Measurements from ENCODE around the gene MARCO. TPM values are rescaled to one million over a fixed set of nuclear protein-coding genes. Genes with fewer than 3 reads are reported as not detected.

Gene MARCO
- polyA plus RNA-seq, 1 donor from 2014 or later: not detected

- Histone ChIP-seq H3K27me3 (ENCODE audit: insufficient read depth, low read depth, low read length) (no peaks in the 10 kb centered on the region), H3K9ac (ENCODE audit: low read length) (no peak overlapping the region), H3K27ac (ENCODE audit: low read length) (no peak overlapping the region), H3K9me3 (ENCODE audit: low read length) (no peaks in the 10 kb centered on the region), H4K20me1 (ENCODE audit: insufficient read depth) (no peaks in the 10 kb centered on the region), H2AFZ (ENCODE audit: low read depth, low read length) (no peak overlapping the region), H3K4me2 (ENCODE audit: low read length) (no peak overlapping the region), H3K4me3 (ENCODE audit: low read length) (no peak overlapping the region), H3K79me2 (replicated peaks; ENCODE audit: insufficient read depth, low read length) (no peaks in the 10 kb centered on the region), H3K36me3 (ENCODE audit: insufficient read depth, low read length) (no peaks in the 10 kb centered on the region), H3K9me2 (ENCODE audit: insufficient read depth, low read length) (no peaks in the 10 kb centered on the region), H3F3A (ENCODE audit: insufficient read depth, low read length, poor library complexity, severe bottlenecking) (no peaks in the 10 kb centered on the region)
- TF ChIP-seq EP300 (conservative IDR thresholded peaks at IDR 0.05; ENCODE audit: poor library complexity, severe bottlenecking) (no peak), EZH2 (IDR thresholded peaks at IDR 0.05; ENCODE audit: borderline replicate concordance, insufficient read depth, low read length, poor library complexity, severe bottlenecking) (no peak), RAD21 (conservative IDR thresholded peaks at IDR 0.05) (no peak), REST (IDR thresholded peaks at IDR 0.05; ENCODE audit: borderline replicate concordance) (no peak), CTCF (IDR thresholded peaks at IDR 0.05; ENCODE audit: poor library complexity, severe bottlenecking) (no peak), SMC3 (conservative IDR thresholded peaks at IDR 0.05; ENCODE audit: poor library complexity) (no peak), POLR2AphosphoS5 (IDR thresholded peaks at IDR 0.05) (no peak), TAF1 (IDR thresholded peaks at IDR 0.05; ENCODE audit: low read depth) (no peak), MXI1 (conservative IDR thresholded peaks at IDR 0.05; ENCODE audit: poor library complexity, severe bottlenecking) (no peak)
These were observed 38.0 kb downstream of the MARCO start for GRCh38 chr2:118980022-118980421.

GRCh38 chr2:118980573-118980972 lies 38.6 kb downstream of the MARCO start:
- Histone ChIP-seq H4K20me1 (ENCODE audit: insufficient read depth) (no peaks in the 10 kb centered on the region), H3K9me3 (ENCODE audit: low read length) (no peaks in the 10 kb centered on the region), H3K36me3 (ENCODE audit: insufficient read depth, low read length) (no peaks in the 10 kb centered on the region), H3F3A (ENCODE audit: insufficient read depth, low read length, poor library complexity, severe bottlenecking) (no peaks in the 10 kb centered on the region), H2AFZ (ENCODE audit: low read depth, low read length) (no peak overlapping the region), H3K79me2 (replicated peaks; ENCODE audit: insufficient read depth, low read length) (no peaks in the 10 kb centered on the region), H3K4me3 (ENCODE audit: low read length) (no peak overlapping the region), H3K9ac (ENCODE audit: low read length) (no peak overlapping the region), H3K9me2 (ENCODE audit: insufficient read depth, low read length) (no peaks in the 10 kb centered on the region), H3K27me3 (ENCODE audit: insufficient read depth, low read depth, low read length) (no peaks in the 10 kb centered on the region), H3K27ac (ENCODE audit: low read length) (no peak overlapping the region), H3K4me2 (ENCODE audit: low read length) (no peak overlapping the region)
- TF ChIP-seq EP300 (conservative IDR thresholded peaks at IDR 0.05; ENCODE audit: poor library complexity, severe bottlenecking) (no peak), RAD21 (conservative IDR thresholded peaks at IDR 0.05) (no peak), POLR2AphosphoS5 (IDR thresholded peaks at IDR 0.05) (no peak)

- Histone ChIP-seq H2AFZ (ENCODE audit: low read depth, low read length) (no peak overlapping the region), H3K9me3 (ENCODE audit: low read length) (no peaks in the 10 kb centered on the region), H3K36me3 (ENCODE audit: insufficient read depth, low read length) (no peaks in the 10 kb centered on the region), H3K79me2 (replicated peaks; ENCODE audit: insufficient read depth, low read length) (no peaks in the 10 kb centered on the region), H3K9ac (ENCODE audit: low read length) (no peak overlapping the region), H3K4me2 (ENCODE audit: low read length) (no peak overlapping the region), H3F3A (ENCODE audit: insufficient read depth, low read length, poor library complexity, severe bottlenecking) (no peaks in the 10 kb centered on the region), H3K9me2 (ENCODE audit: insufficient read depth, low read length) (no peaks in the 10 kb centered on the region), H3K4me3 (ENCODE audit: low read length) (no peak overlapping the region), H4K20me1 (ENCODE audit: insufficient read depth) (no peaks in the 10 kb centered on the region), H3K27ac (ENCODE audit: low read length) (no peak overlapping the region), H3K27me3 (ENCODE audit: insufficient read depth, low read depth, low read length) (no peaks in the 10 kb centered on the region)
- no peak for TF ChIP-seq TAF1 (IDR thresholded peaks at IDR 0.05; ENCODE audit: low read depth)
- no peak for TF ChIP-seq EP300 (conservative IDR thresholded peaks at IDR 0.05; ENCODE audit: poor library complexity, severe bottlenecking)
- no peak for TF ChIP-seq CTCF (IDR thresholded peaks at IDR 0.05; ENCODE audit: poor library complexity, severe bottlenecking)
- TF ChIP-seq RAD21 (conservative IDR thresholded peaks at IDR 0.05): no peak
- TF ChIP-seq SMC3 (conservative IDR thresholded peaks at IDR 0.05; ENCODE audit: poor library complexity): no peak
- no peak for TF ChIP-seq POLR2AphosphoS5 (IDR thresholded peaks at IDR 0.05)
- no peak for TF ChIP-seq REST (IDR thresholded peaks at IDR 0.05; ENCODE audit: borderline replicate concordance)
These were observed 39.6 kb downstream of the MARCO start for GRCh38 chr2:118981632-118982031.

Data from neural cell (in vitro differentiated cells).